DND-41 (cell line): Measurements from ENCODE around the gene ARHGAP26.

Source experiments
- ATAC-seq: fragments of 200-7000 bp; cut with Tn5 transposase; 3 replicates; pipeline ENCODE4 v1.9.1; 2021; ENCODE audit warnings: low read depth; ENCODE audit not compliant: insufficient read depth
- DNase-seq: peaks from one replicate; pipeline ENCODE4 v3.0.0-alpha.2; 2020
- H2AFZ ChIP-seq: 2 replicates; pipeline ENCODE4 v1.6.0; 2012; ENCODE audit warnings: low read depth, low read length
- H3K27ac ChIP-seq: 2 replicates; pipeline ENCODE4 v1.5.1; 2012; ENCODE audit warnings: low read length, inconsistent platforms
- H3K27me3 ChIP-seq: fragments of 200-600 bp; sonication (generic); 2 replicates; pipeline ENCODE4 v1.6.0; 2012; ENCODE audit warnings: low read length, mild to moderate bottlenecking, inconsistent platforms; ENCODE audit not compliant: insufficient read depth, poor library complexity
- H3K36me3 ChIP-seq: 2 replicates; pipeline ENCODE4 v1.5.1; 2012; ENCODE audit warnings: low read length, inconsistent platforms; ENCODE audit not compliant: insufficient read depth
- H3K4me1 ChIP-seq: 2 replicates; pipeline ENCODE4 v1.5.1; 2012; ENCODE audit warnings: mild to moderate bottlenecking, low read length; ENCODE audit not compliant: insufficient read depth
- H3K4me2 ChIP-seq: 2 replicates; pipeline ENCODE4 v1.6.0; 2012; ENCODE audit warnings: mild to moderate bottlenecking, moderate library complexity, low read length, inconsistent platforms; ENCODE audit not compliant: insufficient read depth
- H3K4me3 ChIP-seq, 2 experiments: fragments of 200-600 bp in 1 of 2; shearing (Covaris generic) in 1 of 2; 2 replicates each; pipeline ENCODE4 v1.5.1; 2012 to 2016; ENCODE audit warnings: inconsistent platforms in 2 of 2, low read length in 2 of 2, mild to moderate bottlenecking in 2 of 2, low read depth in 1 of 2, moderate library complexity in 1 of 2
- H3K79me2 ChIP-seq: 2 replicates; pipeline ENCODE4 v1.6.0; 2012; ENCODE audit warnings: low read length, inconsistent platforms; ENCODE audit not compliant: insufficient read depth
- H3K9ac ChIP-seq: 2 replicates; pipeline ENCODE4 v1.6.0; 2012; ENCODE audit warnings: low read depth, mild to moderate bottlenecking, inconsistent platforms, low read length, moderate library complexity
- H3K9me3 ChIP-seq: 2 replicates; pipeline ENCODE4 v1.5.1; 2012; ENCODE audit warnings: low read length, moderate library complexity, mild to moderate bottlenecking, inconsistent platforms; ENCODE audit not compliant: insufficient read depth, severe bottlenecking
- H4K20me1 ChIP-seq: 2 replicates; pipeline ENCODE4 v1.6.0; 2012; ENCODE audit warnings: low read length; ENCODE audit not compliant: insufficient read depth
- EZH2 ChIP-seq: IDR thresholded peaks from 3 replicates; pipeline ENCODE4 v1.6.1; 2012; ENCODE audit warnings: borderline replicate concordance, low read depth, mild to moderate bottlenecking, moderate library complexity, low read length, inconsistent platforms; ENCODE audit not compliant: severe bottlenecking
- TF ChIP-seq, protein P1 (sequence below): IDR thresholded peaks from 2 replicates; pipeline ENCODE4 v1.5.1; 2012; ENCODE audit warnings: borderline replicate concordance, low read length, moderate library complexity, mild to moderate bottlenecking; ENCODE audit not compliant: poor library complexity, severe bottlenecking; ENCODE audit errors: extremely low read depth

The ARHGAP26 gene

DNA sequence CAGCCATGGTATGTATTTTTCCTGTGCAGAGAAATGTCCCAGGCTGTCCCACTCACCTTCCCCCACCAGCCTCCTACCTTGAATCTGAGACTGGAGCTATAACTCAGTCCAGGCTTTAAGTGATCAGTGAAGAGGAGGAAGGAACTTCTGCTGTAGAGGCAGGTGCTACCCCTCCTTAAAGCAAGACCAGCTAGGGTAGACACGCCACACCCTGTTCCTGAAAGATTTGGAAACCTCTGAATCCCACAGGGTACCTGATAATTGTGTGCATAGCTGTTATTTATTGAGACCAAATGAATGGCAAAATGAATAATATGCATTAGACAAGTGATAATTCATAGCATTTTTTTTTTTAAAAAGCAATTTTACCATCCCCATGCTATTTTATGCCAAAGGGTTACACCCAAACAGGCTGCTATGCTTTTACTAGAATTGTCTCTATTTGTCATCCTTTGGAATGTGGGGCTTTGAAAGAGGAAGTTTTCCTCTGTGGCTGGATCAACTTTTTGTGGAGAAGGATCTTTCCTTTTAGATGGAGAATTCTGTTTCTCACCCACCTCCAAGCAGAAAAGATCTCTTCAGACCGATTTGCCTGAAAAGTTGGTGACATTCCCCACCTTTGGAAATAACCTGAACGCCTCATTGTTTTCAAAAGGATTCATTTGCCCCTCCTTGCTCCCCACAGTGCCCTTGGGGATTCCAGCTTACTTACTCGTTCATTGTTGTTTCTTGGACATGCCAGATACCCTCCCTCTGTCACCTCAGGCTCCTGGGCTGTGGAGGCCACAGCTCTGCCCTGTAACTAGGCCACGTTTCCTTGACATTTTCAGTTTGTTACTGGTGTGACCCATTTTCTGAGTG, 384.6 kb downstream of the ARHGAP26 start:
- no peak for DNase-seq
- TF ChIP-seq, protein P1, sequence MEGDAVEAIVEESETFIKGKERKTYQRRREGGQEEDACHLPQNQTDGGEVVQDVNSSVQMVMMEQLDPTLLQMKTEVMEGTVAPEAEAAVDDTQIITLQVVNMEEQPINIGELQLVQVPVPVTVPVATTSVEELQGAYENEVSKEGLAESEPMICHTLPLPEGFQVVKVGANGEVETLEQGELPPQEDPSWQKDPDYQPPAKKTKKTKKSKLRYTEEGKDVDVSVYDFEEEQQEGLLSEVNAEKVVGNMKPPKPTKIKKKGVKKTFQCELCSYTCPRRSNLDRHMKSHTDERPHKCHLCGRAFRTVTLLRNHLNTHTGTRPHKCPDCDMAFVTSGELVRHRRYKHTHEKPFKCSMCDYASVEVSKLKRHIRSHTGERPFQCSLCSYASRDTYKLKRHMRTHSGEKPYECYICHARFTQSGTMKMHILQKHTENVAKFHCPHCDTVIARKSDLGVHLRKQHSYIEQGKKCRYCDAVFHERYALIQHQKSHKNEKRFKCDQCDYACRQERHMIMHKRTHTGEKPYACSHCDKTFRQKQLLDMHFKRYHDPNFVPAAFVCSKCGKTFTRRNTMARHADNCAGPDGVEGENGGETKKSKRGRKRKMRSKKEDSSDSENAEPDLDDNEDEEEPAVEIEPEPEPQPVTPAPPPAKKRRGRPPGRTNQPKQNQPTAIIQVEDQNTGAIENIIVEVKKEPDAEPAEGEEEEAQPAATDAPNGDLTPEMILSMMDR, result no peak
- TF ChIP-seq EZH2, result no peak
- H3K27ac ChIP-seq, result no peak overlapping the region

DNA sequence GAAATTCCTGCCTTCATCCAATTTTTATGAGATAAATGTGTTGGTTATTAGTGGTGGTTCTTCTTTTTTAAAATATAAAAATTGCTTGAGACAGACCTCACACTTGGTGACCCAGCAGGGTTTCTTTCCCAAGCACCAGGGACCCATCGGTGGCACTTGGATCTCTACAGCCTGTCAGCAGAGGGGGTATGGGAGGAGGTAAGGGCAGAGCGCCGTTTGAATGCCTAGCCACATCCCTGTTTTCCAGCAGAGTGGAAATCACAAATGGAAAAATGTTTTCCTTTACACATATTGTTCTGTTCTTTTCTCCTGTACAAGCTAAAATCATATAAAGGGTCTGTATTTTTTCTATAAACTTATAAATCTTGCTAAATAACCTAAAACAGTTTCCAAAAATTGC, 385.3 kb downstream of the ARHGAP26 start:
- no peak overlapping the region for H3K4me2 ChIP-seq
- H3K9ac ChIP-seq, result no peak overlapping the region
- no peak overlapping the region for H3K27ac ChIP-seq
- H3K79me2 ChIP-seq, result no peaks in the 10 kb centered on the region
- TF ChIP-seq EZH2, result no peak
- TF ChIP-seq, protein P1, result no peak
- no peaks in the 10 kb centered on the region for H4K20me1 ChIP-seq
- no peaks in the 10 kb centered on the region for H3K9me3 ChIP-seq
- no peak overlapping the region for H2AFZ ChIP-seq
- H3K4me3 ChIP-seq, result no peak overlapping the region
- no peaks in the 10 kb centered on the region for H3K27me3 ChIP-seq
- H3K36me3 ChIP-seq, result no peaks in the 10 kb centered on the region
- DNase-seq (no peak), ATAC-seq (no peak)
- no peaks in the 10 kb centered on the region for H3K4me1 ChIP-seq

More for the DNA sequence above, 384.6 kb downstream of the ARHGAP26 start:
- Histone ChIP-seq H3K9ac (no peak overlapping the region), H3K27me3 (no peaks in the 10 kb centered on the region), H3K9me3 (no peaks in the 10 kb centered on the region), H3K4me3 (no peak overlapping the region), H3K79me2 (no peaks in the 10 kb centered on the region), H3K4me2 (no peak overlapping the region), H2AFZ (no peak overlapping the region), H4K20me1 (no peaks in the 10 kb centered on the region), H3K4me1 (no peaks in the 10 kb centered on the region), H3K36me3 (no peaks in the 10 kb centered on the region; the same call in 1 of the 2 replicates)
- ATAC-seq, result no peak

DNA sequence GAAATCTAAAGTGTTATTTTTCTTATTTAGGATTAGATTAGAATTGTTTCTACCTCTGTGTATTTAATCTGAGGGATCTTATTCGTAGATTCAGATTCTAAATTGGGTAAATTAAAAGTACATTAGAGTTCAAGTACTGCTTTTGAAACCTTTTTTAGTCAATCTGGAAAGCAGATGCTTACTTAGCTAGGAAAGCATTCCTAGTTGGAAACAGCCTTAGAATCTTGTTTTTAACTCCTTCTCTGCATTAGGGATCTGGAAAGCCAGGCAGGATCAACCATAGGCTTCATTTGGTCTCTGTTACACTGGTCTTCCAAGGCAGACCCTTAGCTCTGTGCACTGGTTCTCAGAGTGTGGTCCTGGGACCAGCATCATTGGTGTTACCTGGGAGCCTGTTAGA, 385.9 kb downstream of the ARHGAP26 start:
- Histone ChIP-seq H4K20me1 (no peaks in the 10 kb centered on the region), H3K27ac (no peak overlapping the region), H3K4me3 (no peak overlapping the region), H3K9ac (no peak overlapping the region), H2AFZ (no peak overlapping the region), H3K4me2 (no peak overlapping the region), H3K27me3 (no peaks in the 10 kb centered on the region), H3K4me1 (no peaks in the 10 kb centered on the region), H3K9me3 (no peaks in the 10 kb centered on the region), H3K79me2 (no peaks in the 10 kb centered on the region), H3K36me3 (no peaks in the 10 kb centered on the region)
- no peak for ATAC-seq
- TF ChIP-seq, protein P1, result no peak
- no peak for TF ChIP-seq EZH2
- no peak for DNase-seq
